Measurements from ENCODE around the gene NDUFS6.

Gene NDUFS6

DNA sequence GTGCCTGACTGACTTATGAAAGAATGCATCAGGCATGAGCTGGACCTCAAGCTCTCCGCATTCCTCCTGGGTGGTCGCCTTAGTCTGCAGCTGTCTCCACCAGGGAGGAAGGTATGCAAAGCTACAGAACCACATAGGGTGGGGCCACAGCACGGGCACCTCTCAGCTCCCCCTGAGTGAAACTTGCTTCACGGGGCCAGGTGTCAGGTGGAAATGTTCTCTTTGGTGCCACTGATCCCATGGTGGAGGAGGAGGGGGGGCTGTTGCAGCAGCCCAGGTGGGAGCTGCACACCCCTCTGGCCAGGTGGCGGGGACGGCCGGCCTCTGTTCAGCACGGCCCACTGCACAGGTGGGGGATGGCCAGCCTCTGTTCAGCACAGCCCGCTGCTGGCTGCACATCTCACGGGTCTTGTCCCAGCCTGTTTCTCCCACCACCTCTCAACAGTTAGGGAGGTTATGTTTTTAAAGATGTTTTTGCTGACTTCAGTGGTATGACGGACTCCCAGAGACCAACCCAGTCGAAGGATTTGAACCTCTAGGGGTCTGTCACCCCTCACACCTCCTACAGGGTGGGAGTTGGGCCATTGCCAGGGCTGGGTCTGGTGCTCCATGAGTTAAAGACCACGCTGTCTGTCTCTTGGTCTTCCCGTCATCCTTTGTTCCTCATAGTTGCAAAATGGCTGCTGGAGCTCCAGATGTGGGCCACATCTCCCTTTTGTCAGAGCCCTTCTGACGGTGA lies 35.9 kb upstream of the NDUFS6 start:
- DNase-seq (ENCODE audit: low spot score): no peak

DNA sequence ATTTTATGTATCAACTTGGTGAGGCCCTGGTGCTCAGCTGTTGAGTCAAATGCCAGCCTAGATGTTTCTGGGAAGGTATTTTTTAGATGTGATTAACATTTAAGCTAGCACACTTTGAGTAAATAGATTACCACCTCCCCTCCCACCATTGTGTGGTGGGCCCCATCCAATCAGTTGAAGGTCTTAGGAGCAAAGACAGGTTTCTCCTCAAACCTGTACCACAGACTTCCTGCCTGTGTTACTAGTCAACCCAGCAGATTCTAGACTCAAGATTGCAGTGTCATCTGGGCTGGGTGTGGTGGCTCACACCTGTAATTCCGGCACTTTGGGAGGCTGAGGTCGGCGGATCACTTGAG lies 35.3 kb upstream of the NDUFS6 start:
- DNase-seq (ENCODE audit: low spot score): no peak

DNA sequence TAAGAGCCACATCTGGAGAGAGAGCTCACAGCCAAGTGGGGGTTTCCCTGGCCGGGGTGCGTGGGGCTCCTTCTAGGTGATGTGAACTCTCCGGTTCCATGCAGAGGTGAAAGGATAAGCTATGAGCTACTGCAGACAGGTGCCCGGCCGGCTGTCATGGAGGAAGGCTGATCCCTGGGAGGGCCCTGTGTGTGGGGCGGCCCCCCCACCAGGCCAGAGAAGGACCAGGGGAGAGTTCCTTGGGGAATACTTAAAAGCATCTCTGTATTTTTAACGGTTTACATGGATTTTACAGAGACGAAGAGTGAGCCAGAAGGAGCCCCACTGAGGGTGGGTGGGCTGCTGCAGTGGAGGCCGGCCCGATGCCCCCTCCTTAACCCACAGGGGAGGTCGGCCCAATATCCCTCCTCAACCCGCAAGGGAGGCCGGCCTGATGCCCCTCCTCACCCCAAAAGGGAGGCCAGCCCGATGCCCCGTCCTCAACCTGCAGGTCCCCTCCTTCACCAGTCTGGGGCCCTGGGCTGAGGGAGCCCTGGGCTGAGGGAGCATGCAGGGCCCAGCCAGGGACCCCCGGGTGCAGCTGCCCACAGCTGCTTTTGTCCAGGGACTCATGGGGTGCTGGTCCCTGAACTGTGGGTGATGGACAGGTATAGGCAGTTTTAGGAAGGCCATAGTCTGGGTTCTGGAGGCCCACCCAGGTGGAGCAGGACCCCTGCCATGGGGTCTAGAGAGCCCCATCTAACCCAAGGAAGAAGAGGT lies 33.5 kb upstream of the NDUFS6 start:
- DNase-seq (ENCODE audit: low spot score): no peak

DNA sequence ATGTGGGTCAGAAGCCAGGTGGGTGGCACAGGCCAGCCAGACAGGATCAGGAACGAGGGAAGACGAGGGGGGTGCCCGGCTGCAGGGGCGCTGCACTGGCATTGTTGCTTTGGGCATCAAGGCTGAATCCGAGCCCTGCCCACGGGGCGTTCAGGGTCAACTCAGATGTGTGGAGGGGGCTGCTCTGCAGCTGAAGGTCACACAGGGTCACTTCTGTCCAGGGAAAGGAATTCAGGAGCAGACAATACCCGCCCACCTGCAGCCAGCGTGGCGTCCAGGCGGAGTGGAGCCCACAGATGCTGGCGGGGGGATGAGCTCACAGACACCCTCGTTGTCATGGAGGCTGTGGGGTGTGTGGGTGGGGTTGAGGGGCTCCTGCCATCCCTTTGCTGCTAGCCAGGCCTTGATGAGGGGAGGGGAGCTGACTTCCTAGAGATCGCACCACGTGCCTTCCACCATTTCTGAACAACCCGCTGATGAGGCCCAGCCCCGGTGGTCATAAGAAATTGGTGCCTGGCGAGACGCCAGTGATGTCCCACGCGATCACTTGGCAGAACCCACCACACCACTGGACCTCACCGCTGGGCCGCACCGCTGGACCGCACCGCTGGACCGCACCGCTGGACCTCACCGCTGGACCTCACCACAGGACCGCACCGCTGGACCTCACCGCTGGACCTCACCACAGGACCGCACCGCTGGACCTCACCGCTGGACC lies 32.8 kb upstream of the NDUFS6 start:
- DNase-seq (ENCODE audit: low spot score): no peak

DNA sequence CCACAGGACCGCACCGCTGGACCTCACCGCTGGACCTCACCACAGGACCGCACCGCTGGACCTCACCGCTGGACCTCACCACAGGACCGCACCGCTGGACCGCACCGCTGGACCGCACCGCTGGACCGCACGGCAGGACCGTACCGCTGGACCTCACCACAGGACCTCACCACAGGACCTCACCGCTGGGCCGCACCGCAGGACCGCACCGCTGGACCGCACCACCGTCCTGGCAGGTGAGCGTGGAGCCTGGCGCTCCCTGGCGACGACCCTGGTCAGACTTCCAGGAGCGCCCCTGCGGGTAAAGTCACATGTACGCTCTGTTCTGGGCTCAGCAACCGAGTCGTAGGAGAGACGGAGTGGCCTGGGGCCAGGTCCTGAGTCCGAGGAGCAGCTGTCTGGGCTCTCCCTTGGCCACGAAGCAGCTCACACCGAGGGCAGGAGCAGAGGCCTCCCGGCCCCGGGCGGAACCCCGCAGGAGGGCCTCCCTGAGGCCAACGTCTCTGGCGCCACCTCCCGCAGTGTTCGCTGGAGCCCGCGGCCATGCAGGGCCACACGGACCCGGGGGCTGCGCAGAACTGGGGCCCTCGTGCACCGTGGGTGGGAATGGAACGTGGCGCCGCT lies 32.1 kb upstream of the NDUFS6 start:
- DNase-seq (ENCODE audit: low spot score): no peak

DNA sequence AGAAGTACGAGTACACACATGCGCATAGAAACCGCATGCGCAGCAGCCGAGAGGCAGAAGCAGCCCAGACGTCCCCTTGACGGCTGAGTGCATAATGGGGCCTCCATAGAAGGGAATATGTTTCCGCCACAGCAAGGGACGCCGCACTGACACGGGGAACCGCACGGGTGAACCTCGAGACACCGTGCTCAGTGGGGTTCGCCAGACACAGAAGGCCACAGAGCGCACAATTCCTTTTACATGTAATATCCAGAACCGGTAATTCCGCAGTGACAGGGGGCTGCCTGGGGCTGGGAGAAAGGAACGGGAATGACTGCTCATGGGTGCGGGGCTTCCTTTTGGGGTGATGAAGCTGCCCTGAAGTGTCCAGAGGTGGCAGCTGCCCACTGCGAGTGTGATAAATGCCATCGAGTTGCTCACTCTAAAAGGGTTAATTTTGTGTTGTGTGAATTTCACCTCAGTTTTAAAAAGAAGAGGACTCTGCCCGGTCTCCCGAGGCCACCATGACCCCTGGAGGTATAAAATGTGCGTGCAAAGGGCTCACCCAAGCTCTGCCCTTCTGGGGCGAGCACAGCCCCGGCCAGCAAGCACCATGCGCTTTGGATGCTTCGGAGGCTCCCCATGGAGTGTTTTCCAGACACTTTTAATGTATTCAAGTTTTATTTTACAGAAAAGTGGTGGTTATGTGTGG lies 31.3 kb upstream of the NDUFS6 start:
- no peak for DNase-seq (ENCODE audit: low spot score)

DNA sequence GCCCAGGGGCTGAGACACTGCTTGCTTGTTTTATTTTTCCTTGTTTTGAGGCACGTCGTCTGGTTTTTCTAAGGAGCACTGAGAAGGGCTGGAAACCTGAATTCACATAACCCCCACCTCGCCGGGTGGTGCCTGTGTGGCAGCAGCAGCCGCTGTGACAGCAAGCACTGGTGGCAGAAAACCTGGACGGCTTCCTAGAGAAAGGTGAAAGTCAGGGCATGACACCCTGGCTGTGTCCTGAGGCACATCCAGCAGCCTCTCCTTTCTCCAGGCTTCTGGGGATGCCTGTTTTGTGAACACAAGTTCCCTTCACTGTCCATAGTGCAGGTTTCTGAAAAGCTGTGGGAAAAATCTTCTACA lies 30.8 kb upstream of the NDUFS6 start:
- DNase-seq (ENCODE audit: low spot score): no peak

DNA sequence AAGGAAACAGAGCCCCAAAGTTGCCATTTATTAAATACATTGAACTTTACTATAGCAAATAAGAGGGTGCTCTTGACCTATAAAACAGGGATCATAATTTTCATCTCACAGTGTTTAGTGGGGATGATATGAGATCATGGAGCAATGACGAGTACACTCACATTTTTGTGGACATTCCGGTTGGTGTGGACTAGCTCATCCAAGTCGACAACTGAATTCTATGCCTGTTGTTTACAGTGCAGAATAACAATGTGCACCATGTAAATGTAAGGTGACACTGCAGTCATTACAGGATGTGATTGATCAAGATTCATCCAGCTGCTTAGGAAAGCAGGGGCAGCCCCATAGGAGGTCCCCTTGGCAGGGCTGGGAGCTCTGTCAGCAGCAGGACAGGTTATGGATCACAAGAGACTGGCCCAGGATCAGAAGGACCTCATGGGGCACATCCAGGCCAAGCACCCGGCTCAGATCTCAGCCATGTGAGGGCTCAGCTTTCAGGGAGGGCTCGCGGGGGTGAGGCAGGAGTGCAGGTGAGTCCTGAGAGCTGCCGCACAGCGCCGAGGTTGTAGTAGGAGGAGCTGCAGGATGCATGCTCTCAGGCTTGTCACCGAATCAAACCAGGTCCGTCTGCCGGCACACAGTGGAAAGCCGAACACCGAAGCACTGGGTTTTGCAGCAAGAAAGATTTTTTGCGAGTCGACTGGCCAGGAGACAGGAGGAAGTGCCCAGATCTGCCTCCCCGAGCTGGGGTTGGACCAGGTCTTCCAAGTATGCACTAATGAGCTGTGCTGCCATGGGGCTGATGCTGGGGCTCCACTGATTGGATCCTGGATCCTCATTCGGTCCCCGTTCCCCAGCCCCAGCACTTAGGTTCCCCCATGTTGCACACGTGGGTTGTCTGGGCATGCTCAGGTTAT lies 29.8 kb upstream of the NDUFS6 start:
- DNase-seq (ENCODE audit: low spot score): no peak

DNA sequence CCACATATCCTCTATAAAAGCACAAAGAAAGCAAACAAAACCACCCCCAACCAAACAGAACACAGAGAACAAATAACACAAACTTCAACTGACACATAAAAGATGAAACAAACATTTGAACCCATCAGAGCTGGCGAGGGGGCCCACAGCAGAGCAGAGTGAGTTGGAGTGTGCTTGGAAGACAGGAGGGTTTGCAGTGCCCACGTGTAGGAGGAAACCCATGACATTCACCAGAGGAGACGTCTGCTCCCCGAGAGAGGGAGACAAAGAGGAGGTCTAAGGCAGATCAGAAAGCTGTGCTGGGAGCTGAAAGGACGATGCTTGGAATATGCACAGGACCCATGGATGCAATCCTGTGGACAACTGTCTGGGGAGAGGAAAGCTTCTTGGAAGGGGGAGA lies 28.6 kb upstream of the NDUFS6 start:
- DNase-seq (ENCODE audit: low spot score): no peak

DNA sequence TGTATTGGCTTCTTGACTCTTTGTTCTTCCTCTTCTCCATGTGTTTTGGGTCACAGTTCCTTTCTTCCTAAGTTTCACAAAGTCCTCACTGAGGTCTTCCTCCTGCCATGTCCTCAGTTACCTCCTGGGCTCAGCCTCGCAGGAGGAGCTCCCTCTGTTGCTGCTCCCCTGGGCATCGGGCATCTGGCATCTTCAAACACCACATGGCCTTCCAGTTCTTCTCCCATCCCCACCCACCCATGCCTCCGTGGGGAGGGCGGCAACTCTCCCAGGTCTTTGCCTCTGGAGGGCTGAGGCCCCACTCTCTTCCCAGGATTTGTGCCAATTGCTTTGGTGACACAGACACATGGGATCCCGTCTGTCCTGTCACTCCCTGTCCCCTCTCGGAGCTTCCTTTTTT lies 24.4 kb upstream of the NDUFS6 start:
- DNase-seq (ENCODE audit: low spot score): no peak

DNA sequence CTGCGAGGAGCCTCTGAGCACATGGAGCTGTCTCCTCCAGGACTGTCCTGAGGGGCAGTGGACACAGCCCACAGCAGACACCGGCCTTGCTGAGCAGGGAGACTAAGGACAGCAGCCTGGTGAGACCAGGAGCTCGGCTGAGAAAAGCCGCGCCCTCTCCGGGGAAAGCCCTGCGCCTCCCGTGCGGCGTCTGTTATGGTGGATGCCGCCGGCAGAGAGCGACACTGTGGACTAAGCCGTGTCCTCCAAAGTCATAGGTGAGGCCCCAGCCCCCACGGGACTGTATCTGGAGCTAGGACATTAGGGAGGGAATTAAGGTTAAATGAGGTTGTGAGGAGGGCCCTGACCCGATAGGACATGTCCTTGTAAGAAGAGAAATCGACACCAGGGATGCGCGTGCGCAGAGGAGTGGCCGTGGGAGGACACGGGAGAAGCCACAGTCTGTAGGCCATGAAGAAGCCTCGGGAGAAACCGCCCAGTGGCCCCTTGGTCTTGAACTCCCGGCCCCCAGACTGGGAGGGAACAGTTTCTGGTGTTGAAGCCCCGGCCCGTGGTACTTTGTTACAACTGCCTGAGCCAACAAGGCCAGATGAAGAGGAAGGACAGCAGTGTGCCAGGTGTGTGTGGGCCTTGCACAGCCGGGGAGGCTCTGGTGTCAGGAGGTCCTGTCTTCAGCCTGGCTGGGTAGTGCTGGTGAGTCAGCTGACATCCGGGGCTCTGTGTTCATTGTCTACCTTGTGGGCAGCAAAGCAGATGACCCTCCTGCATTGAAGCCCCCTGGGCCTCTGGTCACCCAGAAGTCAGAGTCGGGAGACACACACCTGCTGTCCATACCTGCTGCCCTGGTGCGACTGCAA lies 23.7 kb upstream of the NDUFS6 start:
- DNase-seq (ENCODE audit: low spot score): no peak

DNA sequence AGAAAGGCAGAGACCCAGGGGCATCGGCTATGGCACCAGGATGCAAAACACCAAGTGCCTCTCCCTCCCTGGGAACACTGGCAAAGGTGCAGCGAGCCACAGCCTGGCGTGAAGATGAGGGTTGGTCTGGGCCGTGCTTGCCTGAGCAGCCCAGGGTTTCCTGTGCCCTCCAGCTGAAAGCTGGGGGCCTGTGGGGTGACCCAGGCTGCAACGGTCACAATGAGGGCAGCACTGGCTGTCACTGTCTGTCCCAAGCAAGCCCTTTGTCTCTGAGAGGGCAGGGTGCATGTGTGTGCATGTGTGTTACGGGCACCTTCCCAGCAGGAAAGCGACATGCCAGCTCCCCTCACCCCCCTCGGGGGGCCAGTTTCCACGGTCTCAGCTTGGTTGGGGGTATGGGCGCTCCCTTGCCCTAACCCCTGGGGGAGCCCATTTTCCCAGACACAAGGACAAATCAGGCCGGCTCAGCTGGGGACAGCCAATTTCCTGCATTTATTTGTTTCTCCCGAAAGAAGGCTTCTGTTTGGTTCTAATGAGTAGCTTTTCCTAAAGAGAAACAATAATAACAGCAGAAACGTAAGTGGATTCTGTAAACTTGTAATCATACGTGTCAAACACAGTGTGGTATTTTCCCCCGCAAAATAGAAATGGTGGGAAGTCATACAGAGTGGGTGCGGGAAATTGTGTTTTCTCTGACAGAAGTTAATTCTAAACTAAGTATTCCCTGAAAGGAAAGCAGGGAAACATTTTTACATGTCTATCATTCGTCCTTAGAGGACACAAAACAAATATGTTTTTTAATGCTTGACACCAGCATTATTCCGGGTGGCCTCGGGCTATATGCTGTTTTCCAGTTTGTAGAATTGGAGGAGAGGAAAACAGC lies 22.8 kb upstream of the NDUFS6 start:
- DNase-seq (ENCODE audit: low spot score): no peak

DNA sequence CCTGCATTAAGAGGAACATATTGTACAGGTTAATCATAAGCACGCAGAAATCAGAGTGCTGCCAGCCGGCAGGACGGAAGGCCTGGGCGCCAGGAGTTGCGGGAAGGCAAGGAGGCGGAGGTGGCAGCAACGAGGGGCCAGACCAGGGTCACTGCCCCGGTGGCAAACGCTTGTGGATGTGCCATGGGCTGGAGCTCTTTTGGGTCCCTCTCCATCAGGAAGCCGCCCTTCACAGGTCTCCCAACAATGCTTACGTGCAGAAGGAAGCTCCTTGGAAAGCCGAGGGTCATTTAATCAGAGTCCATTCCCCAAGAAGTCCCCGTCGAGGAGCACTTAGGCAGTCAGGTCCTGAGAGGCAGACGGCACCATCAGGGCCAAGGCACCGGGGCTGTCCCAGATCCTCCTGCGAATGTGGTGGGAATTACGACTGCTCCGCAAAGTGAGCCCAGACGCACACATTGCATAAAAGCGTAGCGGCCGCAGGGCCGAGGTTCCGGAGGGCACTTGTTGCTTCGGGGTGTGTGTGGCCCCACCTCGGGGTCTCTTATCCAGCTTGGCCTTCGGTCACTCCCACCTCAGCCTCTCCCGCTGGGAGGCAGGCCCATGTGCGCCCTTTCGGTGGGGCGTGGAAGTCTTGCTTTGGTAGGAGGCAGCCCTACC lies 22.1 kb upstream of the NDUFS6 start:
- no peak for DNase-seq (ENCODE audit: low spot score)

DNA sequence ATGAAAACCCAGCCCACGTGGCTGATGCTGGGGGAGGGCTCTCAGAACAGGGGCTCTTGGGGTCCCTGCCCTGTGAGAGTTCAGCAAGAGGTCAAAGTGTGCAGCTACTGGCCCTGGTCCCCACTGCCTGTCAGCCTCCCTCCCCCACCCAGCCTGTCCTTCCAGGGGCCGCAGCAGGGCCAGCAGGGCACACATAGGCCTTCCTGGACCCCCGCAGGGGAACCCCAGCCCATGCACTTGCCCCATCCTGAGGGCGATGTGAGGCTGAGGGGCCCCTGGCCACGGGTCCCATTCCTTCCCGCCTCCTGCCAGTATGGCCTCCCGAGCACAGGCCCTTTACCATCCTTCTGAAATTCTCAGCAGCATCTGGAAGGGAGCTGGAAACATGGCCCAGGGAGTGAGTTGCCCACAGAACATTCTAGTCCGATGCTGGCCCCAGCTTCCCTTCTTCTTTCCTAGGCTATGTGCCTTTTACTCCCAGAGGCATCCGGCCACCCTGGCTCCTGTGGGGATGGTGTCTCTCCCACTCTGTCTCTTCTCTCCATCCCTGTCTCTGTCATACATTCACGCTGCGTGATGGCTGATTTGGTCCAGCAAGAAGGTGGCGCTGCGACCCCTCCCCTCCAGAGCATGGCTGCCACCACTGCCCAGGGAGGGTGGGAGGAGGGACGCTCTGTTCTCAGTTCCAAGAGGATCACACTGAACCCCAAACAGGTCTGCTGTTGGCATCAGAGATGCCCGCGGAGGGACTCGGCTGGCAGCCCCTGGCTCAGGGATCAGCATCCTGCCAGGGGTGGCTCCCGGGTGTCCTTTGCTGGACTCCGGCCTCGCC lies 21.2 kb upstream of the NDUFS6 start:
- no peak for DNase-seq (ENCODE audit: low spot score)

DNA sequence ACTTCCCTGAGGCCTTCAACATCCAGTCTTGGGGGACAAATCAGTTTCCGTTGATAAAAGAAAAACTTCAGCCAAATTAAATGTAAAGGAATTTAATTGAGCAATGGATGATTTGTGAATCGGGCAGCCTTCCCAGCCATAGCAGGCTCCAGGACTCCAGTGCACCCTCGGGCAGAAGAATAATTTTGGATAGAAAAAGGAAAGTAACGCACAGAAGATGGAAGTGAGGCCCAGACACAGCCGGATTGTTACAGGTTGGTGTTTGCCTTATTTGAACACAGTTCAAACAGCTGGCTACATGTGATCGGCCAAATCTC lies 20.6 kb upstream of the NDUFS6 start:
- DNase-seq (ENCODE audit: low spot score): no peak

DNA sequence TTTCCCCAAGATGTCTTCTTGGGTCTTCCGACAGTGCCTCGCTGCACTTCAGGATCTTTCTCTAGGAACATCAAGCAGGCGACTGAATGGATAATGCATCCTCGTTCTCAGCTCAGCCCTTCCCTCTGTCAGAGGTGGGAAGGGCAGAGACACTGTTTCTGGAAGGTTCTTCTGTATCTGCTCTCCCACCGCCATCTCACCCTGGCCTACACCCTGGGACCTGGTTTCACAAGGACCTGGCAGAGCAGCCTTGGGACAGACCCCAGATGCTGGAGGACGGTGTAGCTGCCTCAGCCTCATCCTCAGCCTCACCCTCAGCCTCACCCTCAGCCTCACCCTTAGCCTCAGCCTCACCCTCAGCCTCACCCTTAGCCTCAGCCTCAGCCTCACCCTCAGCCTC lies 20.1 kb upstream of the NDUFS6 start:
- no peak for DNase-seq (ENCODE audit: low spot score)

DNA sequence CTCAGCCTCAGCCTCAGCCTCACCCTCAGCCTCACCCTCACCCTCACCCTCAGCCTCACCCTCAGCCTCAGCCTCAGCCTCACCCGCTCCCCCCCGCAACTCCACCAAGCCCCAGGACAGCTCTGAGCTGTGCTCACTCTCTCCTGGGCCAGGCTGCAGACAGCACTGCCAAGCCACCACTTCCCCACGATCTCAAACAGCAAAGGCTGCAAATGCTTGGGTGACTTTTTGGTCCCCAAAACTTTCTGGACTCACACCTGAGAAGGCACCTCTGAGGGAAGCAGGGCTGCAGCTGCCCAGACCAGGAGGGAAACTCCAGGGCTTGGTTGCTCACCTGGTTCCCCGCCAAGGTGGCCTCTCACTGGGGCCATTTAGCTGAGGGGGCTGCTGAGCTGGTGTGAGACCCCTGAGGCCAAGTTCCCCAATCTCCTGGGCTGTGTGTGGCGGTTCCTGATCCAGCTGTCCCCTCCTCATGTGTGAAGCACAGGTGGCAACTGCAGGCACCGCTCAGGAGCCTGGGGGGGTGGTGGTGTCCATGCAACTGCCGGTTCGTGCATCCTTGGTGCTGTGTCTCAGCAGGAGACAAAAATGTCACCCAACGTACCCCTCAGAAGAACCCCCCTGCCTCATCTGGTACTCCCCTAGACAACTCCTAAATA lies 19.4 kb upstream of the NDUFS6 start:
- DNase-seq (ENCODE audit: low spot score): no peak

Data from CD4-positive, alpha-beta T cell treated with Interleukin-6 at 100 ng/mL for 8 hours (primary cell).